Skin of body (tissue), 2 donors: Measurements from ENCODE around the gene AHCYL2. TPM values are rescaled to one million over a fixed set of nuclear protein-coding genes. Genes with fewer than 3 reads are reported as not detected.
"Not testable (repeated sequence)": the region's sequence is repeated elsewhere in the genome, so short reads cannot be mapped to it uniquely, and the experiment has no call there.

Source experiments
- DNase-seq: peaks from one replicate; lab custom pipeline; 2025; lab: John Stamatoyannopoulos, UW
- total RNA-seq: library from RNA; depleted of rRNA; stranded (reverse); fragments of >200 nt; gene quantifications from one replicate; pipeline ENCODE4 v1.2.3, GENCODE V29; 2014

AHCYL2 gene
- total RNA-seq, 1 donor from 2014 or later, result 19.4 TPM

- DNase-seq, result no peak
These were observed 15.4 kb downstream of the AHCYL2 start for GRCh38 chr7:129240119-129240820.

DNA sequence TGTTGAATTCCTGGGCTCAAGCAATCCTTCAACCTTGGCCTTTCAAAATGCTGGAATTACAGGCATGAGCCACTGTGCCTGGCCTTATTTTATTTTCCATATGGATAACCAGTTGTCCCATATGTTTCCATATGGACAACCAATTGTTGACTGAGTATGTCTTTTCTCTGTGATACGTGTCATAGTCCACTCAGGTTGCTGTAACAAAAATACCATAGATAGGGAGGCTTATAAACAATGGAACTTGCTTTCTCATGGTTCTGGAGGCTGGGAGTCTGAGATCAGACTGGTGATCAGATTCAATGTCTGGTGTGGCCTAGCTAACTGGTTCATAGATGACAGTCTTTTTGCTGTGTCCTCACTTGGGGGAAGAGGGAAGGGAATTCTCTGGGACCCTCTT is 19.4 kb downstream of the AHCYL2 start:
- DNase-seq, result no peak

- DNase-seq, result no peak
These were observed 20.7 kb downstream of the AHCYL2 start for GRCh38 chr7:129245533-129245932.

- no peak for DNase-seq
These were observed 22.3 kb downstream of the AHCYL2 start for GRCh38 chr7:129247087-129247486.

GRCh38 chr7:129252128-129252527 is 27.3 kb downstream of the AHCYL2 start:
- DNase-seq, result no peak

- DNase-seq, result not testable (repeated sequence)
These were observed 27.8 kb downstream of the AHCYL2 start for GRCh38 chr7:129252603-129253002.

DNA sequence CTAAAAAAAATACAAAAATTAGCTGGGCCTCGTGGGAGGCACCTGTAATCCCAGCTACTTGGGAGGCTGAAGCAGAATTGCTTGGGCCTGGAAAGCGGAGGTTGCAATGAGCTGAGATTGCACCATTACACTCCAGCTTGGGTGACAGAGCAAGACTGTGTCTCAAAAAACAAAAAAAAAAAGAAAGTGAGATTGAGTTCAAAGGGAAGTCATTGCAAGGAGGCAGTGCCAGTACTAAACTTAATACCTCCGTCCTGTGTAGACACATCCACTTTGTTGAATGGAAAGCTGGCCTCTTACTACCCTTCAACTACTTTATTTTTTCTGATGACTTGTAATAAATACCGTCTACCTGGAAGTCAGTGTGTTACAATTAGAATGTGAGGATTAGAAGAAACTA is 31.0 kb downstream of the AHCYL2 start:
- DNase-seq, result no peak

GRCh38 chr7:129256221-129256620 is 31.4 kb downstream of the AHCYL2 start:
- no peak for DNase-seq

DNA sequence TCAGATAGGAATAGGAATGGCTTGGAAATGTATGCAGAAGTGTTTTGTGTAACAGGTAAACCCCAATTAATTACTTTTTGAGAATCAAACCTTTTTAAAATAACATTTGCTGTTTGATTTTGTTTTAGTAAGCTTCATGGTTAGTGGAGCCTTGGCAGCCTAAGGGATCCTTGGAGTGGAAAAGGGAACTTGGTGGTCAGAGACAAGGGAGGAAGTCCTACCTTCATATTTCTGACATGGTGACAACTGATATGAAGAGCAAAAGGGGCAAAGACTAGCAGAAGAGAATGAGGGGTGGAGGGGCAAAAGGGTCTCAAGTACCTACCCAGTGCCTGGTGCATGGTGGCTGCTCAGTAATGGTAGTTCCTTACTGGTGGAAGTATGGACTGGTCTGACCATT is 32.3 kb downstream of the AHCYL2 start:
- DNase-seq, result no peak

GRCh38 chr7:129258649-129259389 is 34.0 kb downstream of the AHCYL2 start:
- no peak for DNase-seq

- DNase-seq, result no peak
These were observed 37.5 kb downstream of the AHCYL2 start for GRCh38 chr7:129262324-129262723.

DNA sequence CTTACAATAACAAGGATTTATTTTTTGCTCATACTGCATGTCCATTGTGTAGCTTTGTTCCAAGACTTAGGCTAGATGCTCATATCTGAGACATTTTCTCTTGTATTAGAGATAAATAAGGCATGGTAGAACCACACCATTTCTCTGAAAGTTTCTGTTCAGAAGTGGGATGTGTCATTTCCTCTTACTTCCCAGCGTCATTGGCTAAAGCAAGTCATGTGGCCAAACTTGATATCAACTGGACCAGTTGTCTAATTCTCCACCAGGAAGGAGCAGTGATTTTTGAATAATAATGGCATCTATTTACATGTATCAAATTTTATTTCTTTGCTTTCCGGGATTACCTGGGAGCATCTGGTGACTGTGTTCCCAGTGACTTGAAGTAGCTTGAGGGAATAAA is 38.3 kb downstream of the AHCYL2 start:
- DNase-seq, result no peak

- DNase-seq, result no peak
These were observed 39.7 kb downstream of the AHCYL2 start for GRCh38 chr7:129264534-129264933.

GRCh38 chr7:129265328-129265727 is 40.5 kb downstream of the AHCYL2 start:
- no peak for DNase-seq

DNA sequence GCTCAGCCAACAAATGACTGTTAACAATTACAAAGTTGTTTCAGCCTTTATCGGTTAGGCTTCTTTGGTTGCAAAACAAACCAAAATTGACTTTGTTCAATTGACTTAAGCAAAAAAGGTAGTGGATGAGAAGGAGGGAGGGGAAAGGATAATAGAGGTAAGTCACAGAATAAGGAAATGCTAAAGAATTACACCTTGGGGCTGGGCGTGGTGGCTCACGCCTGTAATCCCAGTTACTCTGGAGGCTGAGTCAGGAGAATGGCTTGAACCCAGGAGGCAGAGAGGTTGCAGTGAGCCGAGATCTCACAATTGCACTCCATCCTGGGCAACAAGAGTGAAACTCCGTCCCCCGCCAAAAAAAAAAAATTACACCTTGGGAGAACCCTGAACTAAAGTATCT is 41.4 kb downstream of the AHCYL2 start:
- DNase-seq, result no peak

- no peak for DNase-seq
These were observed 45.2 kb downstream of the AHCYL2 start for GRCh38 chr7:129270077-129270476.

- DNase-seq, result peak; percentile 38
These were observed 46.9 kb downstream of the AHCYL2 start for GRCh38 chr7:129271500-129272355.

DNA sequence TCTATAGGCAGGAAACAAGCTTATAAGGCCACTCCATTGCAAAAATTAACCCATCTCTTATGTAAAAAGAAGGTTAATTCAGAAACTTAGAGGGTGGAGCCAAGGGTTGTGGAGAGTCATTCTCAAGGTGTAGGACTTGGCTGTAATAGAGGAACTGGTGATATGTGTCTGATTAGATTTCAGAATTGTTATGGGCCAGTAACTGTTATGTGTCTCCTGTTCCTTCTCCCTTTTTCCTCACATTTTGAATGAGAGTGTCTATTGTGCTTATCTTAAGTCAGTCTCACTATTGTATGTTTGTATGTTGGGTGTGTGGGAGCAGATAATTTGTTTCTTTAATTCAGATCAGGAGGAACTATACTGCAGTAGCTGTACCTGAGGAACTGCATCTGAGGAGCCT is 49.1 kb downstream of the AHCYL2 start:
- no peak for DNase-seq

GRCh38 chr7:129277629-129278028 is 52.8 kb downstream of the AHCYL2 start:
- no peak for DNase-seq

DNA sequence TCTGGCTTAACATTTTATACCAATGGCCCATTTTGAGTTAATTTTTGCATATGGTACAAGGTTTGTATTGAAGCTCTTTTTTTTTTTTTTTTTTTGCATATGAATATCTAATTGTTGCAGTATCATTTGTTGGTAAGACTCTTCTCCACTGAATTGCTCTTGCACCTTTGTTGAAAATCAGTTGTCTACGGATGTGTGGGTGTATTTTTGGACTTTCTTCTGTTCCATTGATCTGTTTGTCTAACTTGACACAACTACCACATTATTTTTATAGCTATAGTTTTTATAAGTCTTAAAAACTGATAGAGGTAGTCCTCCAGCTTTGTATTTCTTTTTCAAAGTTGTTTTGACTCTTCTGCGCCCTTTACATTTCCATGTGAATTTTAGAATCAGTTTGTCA is 53.9 kb downstream of the AHCYL2 start:
- no peak for DNase-seq

DNA sequence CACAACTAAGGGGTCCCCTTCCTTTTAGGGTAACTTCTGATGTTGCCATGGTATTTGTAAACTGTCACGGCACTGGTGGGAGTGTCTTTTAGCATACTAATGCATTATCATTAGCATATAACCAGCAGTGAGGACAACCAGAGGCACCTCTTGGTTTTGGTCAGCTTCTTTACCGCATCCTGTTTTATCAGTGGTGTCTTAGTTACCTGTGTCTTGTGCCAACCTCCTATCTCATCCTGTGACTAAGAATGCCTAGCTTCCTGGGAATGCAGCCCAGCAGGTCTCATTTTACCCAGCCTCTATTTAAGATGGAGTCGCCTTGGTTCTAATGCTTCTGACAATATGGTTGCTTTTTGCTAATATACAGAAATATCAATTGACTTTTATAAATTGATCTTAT is 54.9 kb downstream of the AHCYL2 start:
- no peak for DNase-seq

GRCh38 chr7:129281163-129281562 is 56.3 kb downstream of the AHCYL2 start:
- DNase-seq, result no peak
